Measurements from ENCODE around the gene C1orf141.
"Not testable (repeated sequence)": the region's sequence is repeated elsewhere in the genome, so short reads cannot be mapped to it uniquely, and the experiment has no call there.

C1orf141 gene

GRCh38 chr1:67143966-67144365, 9.2 kb upstream of the C1orf141 start:
- H3K4me1 ChIP-seq (ENCODE audit: insufficient read depth, insufficient read length) = no peaks in the 10 kb centered on the region
- no peaks in the 10 kb centered on the region for H3K27me3 ChIP-seq (ENCODE audit: insufficient read depth, insufficient read length)
- H3K9ac ChIP-seq (ENCODE audit: insufficient read length, low read depth) = no peak overlapping the region
- TF ChIP-seq YY1 (IDR thresholded peaks at IDR 0.05; ENCODE audit: insufficient read depth, insufficient read length) (no peak), ZNF274 (IDR thresholded peaks at IDR 0.05; ENCODE audit: low read depth, low read length) (no peak), SUZ12 (IDR thresholded peaks at IDR 0.05; ENCODE audit: extremely low read depth, insufficient read depth, insufficient read length) (no peak)
- no peaks in the 10 kb centered on the region for H3K9me3 ChIP-seq (ENCODE audit: insufficient read depth, low read length)
- no peak overlapping the region for H3K4me3 ChIP-seq (ENCODE audit: insufficient read length, low read depth)
- no peaks in the 10 kb centered on the region for H3K36me3 ChIP-seq (ENCODE audit: insufficient read depth, insufficient read length, low read length)
- no peak for DNase-seq (ENCODE audit: low read depth, low spot score)

- no peak for DNase-seq (ENCODE audit: low read depth, low spot score)
- no peak overlapping the region for H3K9ac ChIP-seq (ENCODE audit: insufficient read length, low read depth)
- no peak overlapping the region for H3K4me3 ChIP-seq (ENCODE audit: insufficient read length, low read depth)
- H3K4me1 ChIP-seq (ENCODE audit: insufficient read depth, insufficient read length) = no peaks in the 10 kb centered on the region
- no peaks in the 10 kb centered on the region for H3K9me3 ChIP-seq (ENCODE audit: insufficient read depth, low read length)
- H3K36me3 ChIP-seq (ENCODE audit: insufficient read depth, insufficient read length, low read length) = no peaks in the 10 kb centered on the region
- H3K27me3 ChIP-seq (ENCODE audit: insufficient read depth, insufficient read length) = no peaks in the 10 kb centered on the region
- no peak for TF ChIP-seq SUZ12 (IDR thresholded peaks at IDR 0.05; ENCODE audit: extremely low read depth, insufficient read depth, insufficient read length)
- TF ChIP-seq ZNF274 (IDR thresholded peaks at IDR 0.05; ENCODE audit: low read depth, low read length) = no peak
- TF ChIP-seq YY1 (IDR thresholded peaks at IDR 0.05; ENCODE audit: insufficient read depth, insufficient read length) = no peak
Measured at GRCh38 chr1:67142931-67143330, 8.2 kb upstream of the C1orf141 start.

GRCh38 chr1:67141832-67142231, 7.1 kb upstream of the C1orf141 start:
- H3K36me3 ChIP-seq (ENCODE audit: insufficient read depth, insufficient read length, low read length); H3K4me1 ChIP-seq (ENCODE audit: insufficient read depth, insufficient read length); H3K9ac ChIP-seq (ENCODE audit: insufficient read length, low read depth); H3K27me3 ChIP-seq (ENCODE audit: insufficient read depth, insufficient read length); H3K9me3 ChIP-seq (ENCODE audit: insufficient read depth, low read length); H3K4me3 ChIP-seq (ENCODE audit: insufficient read length, low read depth); DNase-seq (ENCODE audit: low read depth, low spot score): not testable (repeated sequence)

- Histone ChIP-seq H3K36me3 (ENCODE audit: insufficient read depth, insufficient read length, low read length) (no peaks in the 10 kb centered on the region), H3K27me3 (ENCODE audit: insufficient read depth, insufficient read length) (no peaks in the 10 kb centered on the region), H3K9me3 (ENCODE audit: insufficient read depth, low read length) (no peaks in the 10 kb centered on the region), H3K9ac (ENCODE audit: insufficient read length, low read depth) (no peak overlapping the region), H3K4me3 (ENCODE audit: insufficient read length, low read depth) (no peak overlapping the region), H3K4me1 (ENCODE audit: insufficient read depth, insufficient read length) (no peaks in the 10 kb centered on the region)
- no peak for TF ChIP-seq YY1 (IDR thresholded peaks at IDR 0.05; ENCODE audit: insufficient read depth, insufficient read length)
- no peak for TF ChIP-seq ZNF274 (IDR thresholded peaks at IDR 0.05; ENCODE audit: low read depth, low read length)
- TF ChIP-seq SUZ12 (IDR thresholded peaks at IDR 0.05; ENCODE audit: extremely low read depth, insufficient read depth, insufficient read length) = no peak
- DNase-seq (ENCODE audit: low read depth, low spot score) = no peak
Measured at GRCh38 chr1:67140460-67140859, 5.7 kb upstream of the C1orf141 start.

GRCh38 chr1:67138813-67139499, 4.2 kb upstream of the C1orf141 start:
- Histone ChIP-seq H3K9ac (ENCODE audit: insufficient read length, low read depth) (no peak overlapping the region), H3K27me3 (ENCODE audit: insufficient read depth, insufficient read length) (no peaks in the 10 kb centered on the region), H3K36me3 (ENCODE audit: insufficient read depth, insufficient read length, low read length) (no peaks in the 10 kb centered on the region), H3K4me3 (ENCODE audit: insufficient read length, low read depth) (no peak overlapping the region), H3K4me1 (ENCODE audit: insufficient read depth, insufficient read length) (no peaks in the 10 kb centered on the region), H3K9me3 (ENCODE audit: insufficient read depth, low read length) (no peaks in the 10 kb centered on the region)
- DNase-seq (ENCODE audit: low read depth, low spot score) = no peak
- TF ChIP-seq ZNF274 (IDR thresholded peaks at IDR 0.05; ENCODE audit: low read depth, low read length) (no peak), SUZ12 (IDR thresholded peaks at IDR 0.05; ENCODE audit: extremely low read depth, insufficient read depth, insufficient read length) (no peak), YY1 (IDR thresholded peaks at IDR 0.05; ENCODE audit: insufficient read depth, insufficient read length) (no peak)

GRCh38 chr1:67137307-67137753, 2.6 kb upstream of the C1orf141 start:
- no peak overlapping the region for H3K4me3 ChIP-seq (ENCODE audit: insufficient read length, low read depth)
- TF ChIP-seq ZNF274 (IDR thresholded peaks at IDR 0.05; ENCODE audit: low read depth, low read length) = no peak
- no peak for TF ChIP-seq YY1 (IDR thresholded peaks at IDR 0.05; ENCODE audit: insufficient read depth, insufficient read length)
- no peak for TF ChIP-seq SUZ12 (IDR thresholded peaks at IDR 0.05; ENCODE audit: extremely low read depth, insufficient read depth, insufficient read length)
- DNase-seq (ENCODE audit: low read depth, low spot score) = peak; percentile 9
- H3K27me3 ChIP-seq (ENCODE audit: insufficient read depth, insufficient read length) = no peaks in the 10 kb centered on the region
- no peaks in the 10 kb centered on the region for H3K36me3 ChIP-seq (ENCODE audit: insufficient read depth, insufficient read length, low read length)
- no peaks in the 10 kb centered on the region for H3K9me3 ChIP-seq (ENCODE audit: insufficient read depth, low read length)
- H3K9ac ChIP-seq (ENCODE audit: insufficient read length, low read depth) = no peak overlapping the region
- H3K4me1 ChIP-seq (ENCODE audit: insufficient read depth, insufficient read length) = no peaks in the 10 kb centered on the region

- H3K36me3 ChIP-seq (ENCODE audit: insufficient read depth, insufficient read length, low read length) = no peaks in the 10 kb centered on the region
- TF ChIP-seq SUZ12 (IDR thresholded peaks at IDR 0.05; ENCODE audit: extremely low read depth, insufficient read depth, insufficient read length) = no peak
- no peak for TF ChIP-seq ZNF274 (IDR thresholded peaks at IDR 0.05; ENCODE audit: low read depth, low read length)
- TF ChIP-seq YY1 (IDR thresholded peaks at IDR 0.05; ENCODE audit: insufficient read depth, insufficient read length) = no peak
- H3K9ac ChIP-seq (ENCODE audit: insufficient read length, low read depth) = no peak overlapping the region
- H3K9me3 ChIP-seq (ENCODE audit: insufficient read depth, low read length) = no peaks in the 10 kb centered on the region
- H3K4me3 ChIP-seq (ENCODE audit: insufficient read length, low read depth) = no peak overlapping the region
- H3K4me1 ChIP-seq (ENCODE audit: insufficient read depth, insufficient read length) = no peaks in the 10 kb centered on the region
- no peaks in the 10 kb centered on the region for H3K27me3 ChIP-seq (ENCODE audit: insufficient read depth, insufficient read length)
- no peak for DNase-seq (ENCODE audit: low read depth, low spot score)
Measured at GRCh38 chr1:67135354-67135753, 584 bp upstream of the C1orf141 start.

Data from NT2/D1 (cell line).